Uterus (tissue), 4 donors: Measurements from ENCODE around the gene RTCB. TPM values are rescaled to one million over a fixed set of nuclear protein-coding genes. Genes with fewer than 3 reads are reported as not detected.
"Not testable (repeated sequence)": the region's sequence is repeated elsewhere in the genome, so short reads cannot be mapped to it uniquely, and the experiment has no call there.

Experiments used
- DNase-seq, 2 donors: peaks; one replicate each; pipeline ENCODE4 v3.0.0-alpha.2; 2019 to 2020
- H3K27ac ChIP-seq, 2 donors: fragments of 200-600 bp; sonication (generic); 1 replicate in 1 of 2; 2 replicates in 1 of 2; pipeline ENCODE4 v1.5.1; 2016 to 2018
- H3K27me3 ChIP-seq, 2 donors: fragments of 200-600 bp; sonication (generic); one replicate each; pipeline ENCODE4 v1.5.1; 2018 to 2019; ENCODE audit warnings: control low read depth in 1 of 2
- H3K36me3 ChIP-seq, 2 donors: fragments of 200-600 bp; sonication (generic); one replicate each; pipeline ENCODE4 v1.5.1; 2019; ENCODE audit warnings: control low read depth in 1 of 2
- H3K4me1 ChIP-seq, 2 donors: fragments of 200-600 bp; sonication (generic); one replicate each; pipeline ENCODE4 v1.5.1; 2018 to 2019; ENCODE audit warnings: control low read depth in 1 of 2
- H3K4me3 ChIP-seq, 2 donors: fragments of 200-600 bp; sonication (generic); 1 replicate in 1 of 2; 2 replicates in 1 of 2; pipeline ENCODE4 v1.5.1; 2018 to 2019; ENCODE audit warnings: mild to moderate bottlenecking in 1 of 2
- H3K9me3 ChIP-seq, 2 donors: fragments of 200-600 bp; sonication (generic); one replicate each; pipeline ENCODE4 v1.5.1; 2019; ENCODE audit warnings: control low read depth in 1 of 2
- POLR2A ChIP-seq, 2 donors: fragments of 450-650 bp; IDR thresholded peaks; one replicate each; pipeline ENCODE4 v1.6.1; 2016; ENCODE audit warnings: antibody characterized with exemption in 2 of 2, mild to moderate bottlenecking in 1 of 2, moderate library complexity in 1 of 2
- intact Hi-C: fragments of 100-400 bp; cut with DNase I; formaldehyde crosslinking; loops from one replicate; pipeline ENCODE4 v1.15.1; 2023; ENCODE audit warnings: low total_unique reads
- total RNA-seq, 4 donors: library from RNA; depleted of rRNA in 3 of 4; stranded (reverse); fragments of >200 nt in 3 of 4; gene quantifications; one replicate each; pipeline versions ENCODE4 v1.1.0 to v1.2.4, GENCODE V29; 2014 to 2023
- TF ChIP-seq, protein P1 (sequence below), 4 experiments: fragments of 200-600 bp in 2 of 4; fragments of 450-650 bp in 2 of 4; sonication (generic) in 2 of 4; IDR thresholded peaks; one replicate each; pipeline ENCODE4 v1.5.1; 2016 to 2019; ENCODE audit warnings: antibody characterized with exemption in 4 of 4, mild to moderate bottlenecking in 2 of 4, moderate library complexity in 1 of 4
- donor health status: DM: yes; HTN: yes; CAD: no.

RTCB gene
- total RNA-seq, 4 donors from 2014 or later: 57.2 to 118 (median 91.1) TPM

DNA sequence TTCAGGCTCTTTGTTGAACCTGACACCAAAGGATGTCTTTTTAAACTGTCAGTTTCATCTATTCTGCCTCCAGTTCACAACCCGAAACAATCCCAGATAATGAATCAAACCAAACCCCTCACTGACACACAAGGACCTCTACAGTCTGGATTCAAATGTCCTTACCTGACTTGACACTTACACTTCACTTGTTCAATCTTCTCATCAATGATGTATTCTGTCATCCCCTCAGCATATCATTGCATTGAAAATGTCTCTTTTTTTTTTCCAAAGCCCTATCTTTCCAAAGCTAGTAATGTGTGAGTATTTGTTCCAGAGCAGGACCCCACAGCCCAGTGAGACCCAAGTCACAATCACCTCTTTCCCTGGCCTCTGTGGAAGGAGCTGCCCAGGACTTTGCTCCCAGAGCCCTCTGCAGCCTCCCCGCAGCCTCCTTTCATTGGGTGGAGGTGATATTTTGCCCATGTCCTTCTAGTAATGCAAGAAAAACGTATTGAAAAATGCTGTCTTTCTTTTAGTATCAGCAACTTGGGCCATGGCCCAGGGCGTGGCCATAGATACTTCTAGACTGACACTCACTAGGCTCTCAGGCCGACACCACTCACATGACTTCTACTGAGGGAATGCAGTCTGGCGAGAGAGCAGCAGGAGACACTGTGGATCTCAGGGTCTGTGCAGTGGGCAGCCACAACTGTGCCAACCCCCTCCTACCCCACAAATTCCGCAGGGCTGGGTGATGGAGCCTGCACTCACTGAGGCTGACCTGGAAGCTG, 36.2 kb downstream of the RTCB start:
- no peak overlapping the region for H3K27ac ChIP-seq
- no peaks in the 10 kb centered on the region for H3K4me1 ChIP-seq
- no peaks in the 10 kb centered on the region for H3K27me3 ChIP-seq
- intact Hi-C loops: no loop called here
- TF ChIP-seq, protein P1, sequence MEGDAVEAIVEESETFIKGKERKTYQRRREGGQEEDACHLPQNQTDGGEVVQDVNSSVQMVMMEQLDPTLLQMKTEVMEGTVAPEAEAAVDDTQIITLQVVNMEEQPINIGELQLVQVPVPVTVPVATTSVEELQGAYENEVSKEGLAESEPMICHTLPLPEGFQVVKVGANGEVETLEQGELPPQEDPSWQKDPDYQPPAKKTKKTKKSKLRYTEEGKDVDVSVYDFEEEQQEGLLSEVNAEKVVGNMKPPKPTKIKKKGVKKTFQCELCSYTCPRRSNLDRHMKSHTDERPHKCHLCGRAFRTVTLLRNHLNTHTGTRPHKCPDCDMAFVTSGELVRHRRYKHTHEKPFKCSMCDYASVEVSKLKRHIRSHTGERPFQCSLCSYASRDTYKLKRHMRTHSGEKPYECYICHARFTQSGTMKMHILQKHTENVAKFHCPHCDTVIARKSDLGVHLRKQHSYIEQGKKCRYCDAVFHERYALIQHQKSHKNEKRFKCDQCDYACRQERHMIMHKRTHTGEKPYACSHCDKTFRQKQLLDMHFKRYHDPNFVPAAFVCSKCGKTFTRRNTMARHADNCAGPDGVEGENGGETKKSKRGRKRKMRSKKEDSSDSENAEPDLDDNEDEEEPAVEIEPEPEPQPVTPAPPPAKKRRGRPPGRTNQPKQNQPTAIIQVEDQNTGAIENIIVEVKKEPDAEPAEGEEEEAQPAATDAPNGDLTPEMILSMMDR (IDR thresholded peaks at IDR 0.05): no peak
- no peak for TF ChIP-seq POLR2A (IDR thresholded peaks at IDR 0.05)
- no peak for DNase-seq
- no peaks in the 10 kb centered on the region for H3K36me3 ChIP-seq
- no peak overlapping the region for H3K4me3 ChIP-seq
- H3K9me3 ChIP-seq: no peaks in the 10 kb centered on the region

DNA sequence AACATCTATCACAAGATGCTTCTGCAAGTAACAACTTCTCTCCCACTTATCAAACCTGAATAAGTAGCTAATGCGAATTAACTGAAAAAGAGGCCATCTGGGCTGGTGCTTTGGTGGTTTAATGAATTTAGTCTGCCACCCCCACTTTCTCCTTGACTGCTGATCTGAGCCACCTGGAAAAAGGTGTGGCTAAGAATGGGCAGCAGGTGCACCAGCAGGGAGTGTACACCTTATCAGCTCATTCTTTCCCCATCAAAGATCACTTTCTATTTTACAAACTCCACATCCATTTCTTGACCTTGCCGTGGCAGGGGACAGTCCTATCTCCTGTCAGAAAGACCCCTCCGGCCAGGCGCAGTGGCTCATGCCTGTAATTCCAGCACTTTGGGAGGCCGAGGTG, 47.8 kb downstream of the RTCB start:
- TF ChIP-seq, protein P1 (IDR thresholded peaks at IDR 0.05): no peak
- no peak for TF ChIP-seq POLR2A (IDR thresholded peaks at IDR 0.05)
- intact Hi-C loops: no loop called here
- no peak overlapping the region for H3K4me3 ChIP-seq
- no peaks in the 10 kb centered on the region for H3K36me3 ChIP-seq
- DNase-seq: no peak
- no peaks in the 10 kb centered on the region for H3K4me1 ChIP-seq
- H3K27ac ChIP-seq: no peak overlapping the region
- H3K27me3 ChIP-seq: no peaks in the 10 kb centered on the region
- no peaks in the 10 kb centered on the region for H3K9me3 ChIP-seq

DNA sequence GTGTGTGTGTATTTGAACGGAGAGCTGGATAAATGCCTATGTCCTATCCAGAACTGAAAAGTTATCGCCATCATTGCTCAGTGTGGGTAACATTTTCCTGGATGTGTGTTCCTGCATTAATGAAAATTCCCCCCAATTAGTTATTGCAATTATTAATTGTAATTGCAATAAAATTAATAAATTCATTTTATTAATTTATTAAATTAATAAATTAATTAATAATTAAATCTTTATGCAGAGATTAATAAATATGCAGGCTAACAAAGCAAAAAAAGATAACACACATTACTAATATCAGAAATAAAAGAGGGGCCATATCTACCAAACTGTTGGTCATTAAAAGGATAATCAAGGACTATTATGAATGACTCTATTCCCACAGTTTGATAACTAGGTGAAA, 50.8 kb downstream of the RTCB start:
- Histone ChIP-seq H3K4me1 (no peaks in the 10 kb centered on the region), H3K27ac (no peak overlapping the region), H3K27me3 (no peaks in the 10 kb centered on the region), H3K4me3 (no peak overlapping the region), H3K9me3 (no peaks in the 10 kb centered on the region), H3K36me3 (no peaks in the 10 kb centered on the region)
- intact Hi-C loops: no loop called here
- DNase-seq: no peak
- TF ChIP-seq, protein P1 (IDR thresholded peaks at IDR 0.05): no peak
- no peak for TF ChIP-seq POLR2A (IDR thresholded peaks at IDR 0.05)

DNA sequence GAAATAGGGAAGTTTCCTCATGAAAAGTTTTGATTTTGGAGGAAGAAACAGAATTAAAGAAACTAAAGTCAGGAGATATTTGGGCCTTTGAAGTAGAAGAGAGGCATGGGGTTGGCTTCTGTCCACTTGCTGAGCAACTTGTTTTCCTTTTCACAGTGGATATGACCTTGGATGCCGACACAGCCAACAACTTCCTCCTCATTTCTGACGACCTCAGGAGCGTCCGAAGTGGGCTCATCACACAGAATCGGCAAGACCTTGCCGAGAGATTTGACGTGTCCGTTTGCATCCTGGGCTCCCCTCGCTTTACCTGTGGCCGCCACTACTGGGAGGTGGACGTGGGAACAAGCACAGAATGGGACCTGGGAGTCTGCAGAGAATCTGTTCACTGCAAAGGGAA, 52.0 kb downstream of the RTCB start:
- H3K27ac ChIP-seq, H3K27me3 ChIP-seq, H3K4me3 ChIP-seq, H3K4me1 ChIP-seq, H3K9me3 ChIP-seq, H3K36me3 ChIP-seq, intact Hi-C loops, DNase-seq: not testable (repeated sequence)

DNA sequence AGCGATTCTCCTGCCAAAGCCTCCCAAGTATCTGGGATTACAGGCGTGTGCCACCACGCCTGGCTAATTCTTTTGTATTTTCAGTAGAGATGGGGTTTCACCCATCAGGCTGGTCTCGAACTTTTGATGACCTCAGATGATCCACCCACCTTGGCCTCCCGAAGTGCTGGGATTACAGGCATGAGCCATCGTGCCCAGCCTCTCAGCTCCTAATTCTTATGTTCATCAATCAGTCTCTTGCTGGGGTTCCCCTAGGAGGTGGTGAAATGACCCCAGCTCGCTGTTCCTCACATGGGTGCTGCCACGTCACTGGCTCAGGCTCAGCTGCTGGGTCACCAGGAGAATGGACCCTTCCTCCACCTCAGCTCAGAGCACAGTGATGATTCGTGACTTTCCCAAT, 54.5 kb downstream of the RTCB start, which contains the start of gene RFPL3:
Gene RFPL3, plus strand, starts transcription at position 301 of the 400 bp plus-strand sequence. CDS start 205 bp downstream, outside the sequence.
- H3K27me3 ChIP-seq, H3K36me3 ChIP-seq, H3K9me3 ChIP-seq, DNase-seq, H3K27ac ChIP-seq, intact Hi-C loops, H3K4me3 ChIP-seq, H3K4me1 ChIP-seq: not testable (repeated sequence)

DNA sequence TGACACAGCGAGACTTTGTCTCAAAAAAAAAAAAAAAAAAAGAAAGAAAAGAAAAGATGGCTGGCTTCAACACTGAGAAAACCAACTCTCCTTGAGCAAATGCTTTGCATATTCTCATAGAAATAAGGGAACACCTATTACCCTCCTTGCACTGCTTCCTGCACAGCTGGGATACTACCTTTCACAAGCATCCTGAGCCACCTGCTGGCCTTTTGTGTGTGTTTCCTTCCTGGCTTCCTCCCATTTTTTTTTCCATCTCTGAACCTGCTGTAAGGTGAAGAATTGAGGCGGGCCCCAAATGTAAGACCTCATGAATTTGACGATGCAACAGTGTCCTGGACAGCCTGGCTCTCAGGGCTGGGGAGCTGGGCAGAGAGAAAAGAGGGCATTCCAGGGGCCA, 56.3 kb downstream of the RTCB start:
- Histone ChIP-seq H3K4me3 (no peak overlapping the region), H3K36me3 (no peaks in the 10 kb centered on the region), H3K4me1 (no peaks in the 10 kb centered on the region), H3K9me3 (no peaks in the 10 kb centered on the region), H3K27me3 (no peaks in the 10 kb centered on the region), H3K27ac (no peak overlapping the region)
- TF ChIP-seq, protein P1 (IDR thresholded peaks at IDR 0.05): no peak
- no peak for TF ChIP-seq POLR2A (IDR thresholded peaks at IDR 0.05)
- intact Hi-C loops: no loop called here
- DNase-seq: no peak
